Activated CD4-positive, alpha-beta T cell treated with anti-CD3 and anti-CD28 coated beads, Interleukin-2, Interleukin-4, amounts not matched to agents 100 ng/mL and 50 ng/mL, durations not matched to agents 16 hours and 8 hours (primary cell): ENCODE data around the gene NEK9.
"Not testable (repeated sequence)": the region's sequence is repeated elsewhere in the genome, so short reads cannot be mapped to it uniquely, and the experiment has no call there.

Experiments
- DNase-seq: peaks from one replicate; pipeline ENCODE4 v3.0.0-alpha.2; 2020; ENCODE audit warnings: low spot score

NEK9 gene

DNA sequence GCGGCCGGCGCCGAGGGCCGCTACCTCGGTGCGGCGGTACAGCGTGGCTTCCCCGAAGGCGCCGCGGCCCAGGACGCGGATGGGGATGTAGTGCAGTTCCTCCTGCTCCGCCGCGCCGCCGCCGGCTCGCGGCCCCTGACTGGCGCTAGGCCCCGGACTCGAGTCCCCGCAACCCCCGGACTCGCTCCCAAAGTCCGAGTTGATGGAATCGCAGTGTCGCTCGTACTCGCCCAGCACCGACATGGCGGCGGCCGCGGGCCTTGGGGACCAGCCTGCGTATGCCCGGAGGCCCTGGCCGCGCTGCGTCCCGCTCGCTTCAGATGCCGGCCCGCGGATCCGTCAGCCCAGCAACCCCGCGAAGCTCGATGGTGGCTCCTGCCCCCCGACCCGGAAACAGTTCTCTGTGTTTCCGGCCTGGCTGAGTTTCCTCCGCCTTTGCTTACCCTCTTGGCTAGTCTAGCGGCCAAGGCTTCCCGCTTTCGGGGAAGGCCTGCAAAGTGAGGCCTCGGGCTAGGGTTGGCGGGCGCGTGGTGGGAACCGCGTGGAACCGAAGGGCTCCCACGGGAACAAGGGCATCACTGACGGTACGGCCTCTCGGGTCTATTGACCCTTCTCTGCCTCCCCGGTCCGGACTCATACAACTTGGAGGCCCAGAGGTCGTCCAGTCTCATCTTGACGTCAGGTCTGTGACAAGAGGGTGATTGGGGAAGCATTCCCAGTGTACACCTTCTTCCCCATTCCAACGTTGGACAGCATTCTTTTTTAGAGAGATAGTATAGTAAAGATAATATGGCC lies at the start of gene NEK9:
Gene NEK9 (minus strand): TSS at position 370 of the 795 bp plus-strand sequence. CDS start 127 bp downstream, at position 243.
- peak; percentile 93 for DNase-seq

DNA sequence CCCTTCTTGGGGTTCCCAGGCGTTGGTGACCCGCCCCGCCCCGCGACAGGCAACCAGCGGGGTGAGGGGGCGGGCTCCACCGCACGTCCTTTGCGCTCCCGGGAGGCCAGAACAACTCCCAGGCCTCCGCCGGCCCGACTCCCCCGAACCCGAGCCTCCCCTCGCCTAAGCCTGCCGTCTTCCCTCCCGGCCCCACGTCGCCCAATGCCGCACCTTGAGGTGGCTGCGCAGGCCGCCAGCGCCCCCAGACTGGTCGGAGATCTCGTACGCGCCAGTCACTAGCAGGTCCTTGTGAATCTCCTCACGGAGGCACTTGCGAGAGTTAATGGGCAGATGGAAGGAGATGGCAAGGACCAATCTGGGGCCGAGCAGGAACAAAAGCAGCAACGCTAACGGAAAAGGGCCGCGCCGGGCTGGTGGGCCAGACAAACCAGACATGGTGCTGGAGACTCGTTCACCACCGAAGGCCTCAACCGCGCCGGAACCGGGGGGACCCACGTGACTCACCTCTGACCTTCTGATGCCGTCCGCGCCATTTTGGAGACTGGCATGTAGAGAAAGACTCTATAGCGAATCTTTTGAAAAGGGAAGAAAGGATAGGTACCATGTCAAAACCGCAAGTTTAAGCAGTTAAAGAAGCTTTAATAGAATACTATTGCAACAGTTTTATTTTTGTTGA lies 49.4 kb upstream of the NEK9 start, which contains the start of gene TMED10:
Gene TMED10 (minus strand): TSS at position 471 of the 679 bp plus-strand sequence. CDS start 33 bp downstream, at position 438.
- peak; percentile 92 for DNase-seq

DNA sequence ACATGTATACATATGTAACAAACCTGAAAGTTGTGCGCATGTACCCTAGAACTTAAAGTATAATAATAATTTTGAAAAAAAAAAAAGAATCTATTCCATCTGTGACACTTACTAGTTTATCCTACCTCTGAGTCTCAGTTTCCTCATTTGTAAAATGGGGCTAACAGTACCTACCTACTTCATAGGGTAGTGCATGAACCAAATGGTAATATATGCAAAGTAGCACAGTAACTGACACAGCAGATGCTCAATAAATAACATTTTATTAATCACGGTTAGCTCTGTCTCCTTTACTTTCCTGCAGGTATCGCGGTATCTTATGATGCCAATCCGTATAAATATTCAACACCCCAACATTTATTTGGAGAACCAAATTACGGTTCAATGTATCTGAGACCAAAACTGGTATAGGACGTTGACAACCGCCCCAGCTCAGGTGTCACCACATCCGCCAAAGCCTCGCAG lies 48.9 kb upstream of the NEK9 start:
- no peak for DNase-seq

DNA sequence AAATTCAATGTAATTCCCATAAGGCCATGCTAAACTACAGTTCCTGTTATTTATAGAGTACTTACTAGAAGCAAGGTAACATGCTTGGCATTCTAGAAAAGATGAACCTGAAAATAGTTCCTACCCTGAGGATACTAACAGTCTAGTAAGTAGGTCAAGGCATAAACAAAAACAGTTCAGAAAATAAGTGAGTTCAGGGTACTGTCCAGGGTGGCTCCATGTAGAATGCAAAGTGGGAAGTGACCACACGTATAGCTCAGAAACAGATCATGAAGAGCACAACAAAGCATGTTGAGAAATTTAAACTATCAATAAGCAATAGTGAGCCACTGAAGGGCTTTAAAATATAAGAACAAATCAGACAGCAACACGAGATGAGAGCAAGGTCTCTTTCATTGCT lies 47.2 kb upstream of the NEK9 start:
- no peak for DNase-seq

DNA sequence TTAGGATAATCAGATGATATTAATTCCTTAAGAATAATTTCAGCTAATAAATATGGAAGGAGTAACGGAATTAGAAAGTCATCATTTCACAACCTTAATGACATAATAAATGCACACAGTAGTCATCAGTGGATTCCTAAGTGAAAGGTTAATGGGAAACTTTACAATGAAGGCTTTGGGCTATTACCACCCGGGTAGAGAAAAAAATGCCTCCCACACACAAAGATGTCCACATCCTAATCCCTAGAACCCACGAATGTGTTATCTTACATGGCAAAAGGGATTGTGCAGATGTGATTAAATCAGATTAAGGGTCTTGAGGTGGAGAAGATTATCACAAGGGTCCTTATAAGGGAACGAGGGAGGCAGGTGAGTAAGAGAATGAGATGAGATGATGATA lies 43.9 kb upstream of the NEK9 start:
- DNase-seq, result no peak

DNA sequence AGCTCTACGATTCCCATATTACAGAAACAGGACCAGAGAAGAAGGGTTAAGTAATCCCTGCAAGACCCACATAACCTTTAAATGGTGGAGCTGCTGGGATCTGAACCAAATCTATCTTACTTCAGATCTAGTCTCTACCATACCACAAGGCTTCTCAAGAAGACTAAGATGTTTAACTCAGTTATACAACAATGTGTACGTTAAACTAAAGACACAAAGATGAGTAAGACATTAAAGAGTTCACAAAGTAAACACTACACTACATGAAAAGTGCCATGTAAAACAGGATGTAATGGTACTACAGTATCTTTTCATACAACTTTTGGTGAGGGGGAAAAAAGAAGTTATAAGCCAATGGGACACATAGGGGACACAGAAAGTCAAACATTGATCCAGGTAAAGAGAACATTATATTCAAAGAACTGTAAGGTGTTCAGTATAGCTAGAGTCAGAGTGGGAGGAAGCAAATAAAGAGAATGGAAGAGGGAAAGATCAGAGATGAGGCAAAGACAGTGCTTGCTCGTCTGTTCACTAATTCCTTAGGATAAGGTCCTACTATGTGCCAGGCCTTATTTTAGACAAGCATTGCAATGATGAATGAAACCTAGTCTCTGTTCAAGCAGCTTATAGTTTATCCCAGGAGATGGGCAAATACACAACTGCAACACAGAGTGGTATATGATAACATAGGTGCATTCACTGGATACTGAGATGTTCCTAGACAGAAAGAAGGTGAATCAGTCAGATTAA lies 41.9 kb upstream of the NEK9 start:
- no peak for DNase-seq

DNA sequence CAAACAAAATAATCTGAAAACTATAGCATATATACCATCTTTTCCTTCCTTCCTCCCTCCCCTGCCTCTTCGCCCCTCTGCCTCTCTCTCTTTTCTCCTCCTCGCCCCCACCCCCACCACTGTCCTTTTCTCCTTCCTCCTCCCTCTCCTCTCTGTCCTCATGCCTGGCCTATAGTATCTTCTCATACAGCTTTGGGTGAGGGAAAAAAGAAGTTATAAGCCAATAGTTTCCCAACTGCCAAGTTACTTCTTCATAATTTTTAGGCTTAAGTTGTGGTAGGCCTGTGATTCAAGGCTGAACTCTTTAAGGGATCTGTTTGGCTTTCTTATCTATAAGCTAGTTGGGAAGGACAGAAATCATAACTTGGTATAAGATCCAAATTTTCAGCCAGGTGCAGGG lies 40.5 kb upstream of the NEK9 start:
- no peak for DNase-seq

DNA sequence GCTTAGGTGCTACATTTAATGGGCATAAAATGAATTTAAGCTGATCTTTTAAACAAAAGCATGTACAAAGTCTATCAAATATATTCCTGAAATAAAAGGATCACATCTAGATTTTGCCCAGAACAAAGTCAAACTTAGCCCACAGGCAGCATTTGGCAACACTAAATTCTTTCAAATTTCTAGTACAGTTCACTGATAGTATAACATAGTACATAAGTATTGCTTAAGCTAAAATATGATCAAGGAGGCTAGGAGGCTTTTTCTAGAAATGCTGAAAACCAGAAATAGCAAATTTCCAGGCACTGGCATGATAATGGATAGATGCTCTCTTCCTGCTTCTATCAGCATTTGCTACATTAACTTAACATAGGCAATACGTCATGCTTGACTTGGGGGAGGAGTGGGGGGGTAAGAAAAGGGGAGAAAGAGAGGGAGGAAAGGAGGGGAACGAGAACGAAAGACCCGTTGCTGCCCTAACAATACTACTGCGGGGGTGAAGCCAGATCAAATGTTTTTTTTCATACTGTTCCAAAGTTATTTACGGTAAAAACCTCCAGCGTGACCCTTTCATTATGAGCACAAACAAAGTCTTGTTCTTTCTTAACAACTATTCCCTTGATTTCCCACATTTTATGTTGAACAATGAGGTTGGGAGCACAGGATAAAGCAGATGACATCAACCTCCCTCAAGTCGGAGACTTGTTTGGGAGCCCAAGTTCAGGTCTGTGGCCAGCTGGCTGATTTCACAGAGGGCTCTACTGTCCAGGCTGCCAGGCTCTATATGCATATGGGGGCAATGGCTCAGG lies 38.9 kb upstream of the NEK9 start:
- DNase-seq, result no peak

DNA sequence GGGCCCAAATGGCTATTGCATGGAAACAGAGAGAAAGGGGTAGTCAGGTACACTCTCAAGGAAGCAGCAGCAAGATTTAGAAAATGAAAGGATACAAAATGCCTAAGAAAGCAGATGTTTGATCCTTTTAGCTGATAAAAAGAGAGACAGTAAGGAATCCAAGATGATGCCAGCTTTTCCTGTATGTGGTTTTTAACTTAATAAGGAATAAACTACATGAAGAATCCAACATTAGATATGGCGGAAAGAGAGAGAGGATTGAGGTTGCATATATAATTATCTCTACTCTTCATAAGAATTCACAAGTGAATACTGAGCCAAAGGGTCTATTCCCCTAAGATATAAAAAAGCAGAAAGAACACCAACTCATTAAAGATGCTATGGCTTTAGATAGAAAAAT lies 38.0 kb upstream of the NEK9 start:
- DNase-seq, result no peak

DNA sequence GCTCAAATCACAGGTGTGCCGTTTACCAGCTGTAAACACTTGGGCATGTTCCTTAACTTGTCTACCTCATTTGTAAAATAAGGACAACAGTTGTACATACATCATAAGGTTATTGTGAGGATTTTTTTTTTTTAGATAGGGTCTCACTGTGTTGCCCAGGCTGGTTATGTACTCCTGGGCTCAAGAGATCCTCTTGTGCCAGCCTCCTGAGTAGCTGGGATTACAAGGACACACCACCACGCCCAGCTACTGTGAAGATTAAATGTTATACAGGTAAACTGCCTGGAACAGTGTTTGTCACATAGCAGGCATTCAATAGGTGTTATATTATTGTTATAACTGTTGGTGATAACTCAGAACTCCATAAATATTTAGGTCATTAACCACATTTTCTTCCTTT lies 36.8 kb upstream of the NEK9 start:
- DNase-seq, result no peak

DNA sequence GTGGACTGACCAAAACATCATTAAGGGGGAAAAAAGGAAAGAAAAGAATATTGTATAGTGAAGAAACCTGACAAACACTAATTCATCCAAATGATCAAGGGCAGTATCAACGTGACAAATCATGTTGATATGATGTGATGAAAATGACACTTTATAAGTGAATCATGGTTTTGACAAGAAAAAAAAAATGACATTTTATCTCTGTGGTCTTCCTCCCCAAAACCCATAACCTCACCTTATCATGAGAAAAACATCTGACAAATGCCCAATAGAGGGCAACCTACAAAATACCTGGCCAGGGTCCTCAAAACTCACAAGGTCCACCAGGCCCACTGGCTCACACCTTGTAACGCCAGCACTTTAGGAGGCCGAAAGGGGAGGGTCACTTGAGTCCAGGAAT lies 35.8 kb upstream of the NEK9 start:
- no peak for DNase-seq

DNA sequence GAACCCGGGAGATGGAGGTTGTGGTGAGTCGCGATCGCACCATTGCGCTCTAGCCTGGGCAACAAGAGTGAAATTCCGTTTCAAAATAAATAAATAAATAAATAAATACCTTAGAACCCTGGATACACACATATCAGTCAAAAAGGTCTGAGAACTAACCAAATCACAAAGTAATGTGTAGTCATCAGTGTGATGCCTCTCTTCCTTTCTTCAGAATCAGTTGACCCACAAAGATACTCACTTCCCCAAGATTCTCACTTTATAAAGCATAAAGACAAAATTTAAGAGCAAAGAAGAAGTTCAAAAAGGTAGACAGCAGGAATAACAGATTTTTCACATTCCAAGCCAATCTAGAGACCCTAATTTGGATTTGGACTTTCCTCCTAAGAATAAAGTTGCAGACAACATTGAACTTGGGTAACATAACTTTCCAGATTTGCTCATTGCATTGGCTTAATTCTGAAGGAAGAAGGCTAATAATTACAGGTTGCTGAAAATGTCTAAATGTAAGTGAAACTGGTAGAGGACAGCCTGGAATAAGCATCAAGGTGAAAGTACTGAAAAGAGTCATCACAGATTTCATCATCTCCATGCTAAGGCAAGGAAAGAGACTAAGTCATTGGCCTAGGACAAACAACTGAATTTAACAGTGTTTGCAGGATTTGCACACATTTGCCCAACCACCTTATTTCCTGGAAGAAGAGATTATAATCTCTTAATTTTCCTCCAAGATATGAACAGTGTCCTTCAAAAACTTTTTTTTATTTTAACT lies 32.2 kb upstream of the NEK9 start:
- DNase-seq, result peak; percentile 73

DNA sequence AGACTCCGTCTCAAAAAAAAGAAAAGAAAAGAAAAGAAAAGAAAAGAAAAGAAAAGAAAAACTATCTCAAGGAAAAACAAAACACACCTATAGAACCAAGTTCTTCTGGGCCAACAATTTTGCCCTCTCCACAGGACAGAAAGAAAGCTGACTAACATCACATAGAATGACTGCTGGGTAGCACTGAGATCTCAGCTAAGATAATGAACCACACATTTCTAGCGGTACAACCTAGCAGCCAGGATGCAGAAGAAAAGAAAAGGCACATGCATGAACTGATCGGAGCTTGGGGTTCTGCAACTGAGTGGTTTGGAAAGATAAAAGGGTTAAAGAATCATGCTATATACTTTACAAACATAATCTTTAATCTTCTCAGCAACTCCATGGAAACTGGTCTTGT lies 30.1 kb upstream of the NEK9 start:
- DNase-seq, result peak; percentile 79

DNA sequence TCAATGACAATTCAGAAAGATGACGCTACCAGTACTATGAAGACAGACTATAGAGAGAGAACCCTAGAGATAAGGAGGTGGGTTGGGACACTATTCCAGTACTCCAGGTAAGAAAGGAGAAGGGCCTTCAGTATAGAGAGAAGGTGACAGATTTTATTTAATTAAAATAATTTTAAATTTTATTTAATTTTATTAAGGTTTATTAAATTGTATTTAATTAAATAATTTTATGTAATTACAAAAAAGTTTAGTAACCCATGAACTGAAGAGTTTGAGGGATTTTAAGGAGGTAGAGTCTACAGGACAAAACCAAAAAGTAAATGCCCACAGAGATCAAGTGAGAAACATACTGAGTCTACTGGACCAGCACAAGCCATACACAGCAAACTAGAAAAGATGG lies 29.3 kb upstream of the NEK9 start:
- no peak for DNase-seq

DNA sequence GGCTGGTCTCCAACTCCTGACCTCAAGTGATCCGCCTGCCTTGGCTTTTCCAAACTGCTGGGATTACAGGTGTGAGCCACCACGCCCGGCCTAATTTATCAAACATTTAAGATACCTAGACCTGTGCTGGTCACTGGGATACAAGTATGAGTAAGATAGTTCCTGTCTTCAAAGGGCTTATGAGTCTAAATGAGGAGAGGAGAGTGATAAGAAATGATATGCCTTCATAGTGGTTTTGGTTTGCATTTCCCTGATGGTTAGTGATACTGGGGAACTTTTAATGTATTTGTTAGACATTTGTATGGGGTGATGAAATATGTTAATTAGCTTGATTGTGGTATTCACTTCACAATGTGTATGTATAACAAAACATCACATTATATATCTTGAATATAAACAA lies 28.3 kb upstream of the NEK9 start:
- DNase-seq, result peak; percentile 34

DNA sequence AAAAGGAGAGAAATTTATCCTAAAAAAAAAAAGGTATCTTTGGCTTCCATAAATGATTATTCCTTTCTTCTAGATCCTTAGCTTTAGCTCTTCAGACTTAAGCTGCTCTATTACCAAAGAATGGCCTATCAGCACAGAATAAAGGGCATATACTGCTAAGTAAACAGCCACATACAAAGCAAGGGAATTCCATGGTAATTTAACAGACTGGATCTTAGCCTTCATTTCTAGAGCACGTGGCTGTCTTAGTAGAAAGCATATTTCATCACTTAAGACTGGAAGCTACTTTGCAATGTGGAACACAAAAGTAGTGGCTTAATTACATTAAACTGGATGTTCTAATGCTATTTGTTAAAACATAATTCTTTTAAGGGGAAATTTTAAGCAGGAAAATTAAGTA lies 26.4 kb upstream of the NEK9 start:
- DNase-seq, result no peak

DNA sequence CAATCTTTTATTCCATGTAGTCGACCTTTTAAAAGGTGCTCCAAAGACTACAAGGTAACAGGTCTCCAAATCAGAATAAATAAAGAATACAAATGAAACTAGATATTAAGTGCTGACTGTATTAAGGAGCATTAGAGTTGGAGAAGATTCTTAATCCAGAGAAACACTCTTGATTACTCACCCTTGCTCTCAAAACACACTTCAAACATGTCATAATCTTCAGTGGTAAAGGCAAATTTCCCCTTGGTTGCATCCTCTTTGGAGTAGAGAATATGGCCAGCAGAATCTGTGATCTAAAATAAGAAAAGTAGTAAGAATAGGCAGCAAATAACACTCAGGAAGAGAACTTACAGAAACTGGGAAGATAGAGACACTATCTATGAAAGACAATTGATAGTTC lies 25.0 kb upstream of the NEK9 start:
- DNase-seq, result no peak

DNA sequence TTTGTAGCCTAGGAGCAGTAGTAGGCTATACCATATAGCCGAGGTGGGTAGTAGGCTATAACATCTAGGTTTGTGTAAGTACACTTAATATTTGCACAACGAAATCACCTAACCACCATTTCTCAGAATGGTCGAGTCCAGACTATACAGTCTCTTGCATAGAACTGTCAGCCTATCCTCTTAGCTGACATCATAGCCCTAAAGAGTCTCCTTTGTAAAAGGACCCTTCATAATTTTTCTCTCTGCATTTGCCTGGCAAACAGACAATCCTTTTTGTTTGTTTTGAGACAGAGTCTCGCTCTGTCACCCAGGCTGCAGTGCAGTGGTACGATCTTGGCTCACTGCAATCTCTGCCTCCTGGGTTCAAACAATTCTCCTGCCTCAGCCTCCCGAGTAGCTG lies 23.8 kb upstream of the NEK9 start:
- DNase-seq, result not testable (repeated sequence)

DNA sequence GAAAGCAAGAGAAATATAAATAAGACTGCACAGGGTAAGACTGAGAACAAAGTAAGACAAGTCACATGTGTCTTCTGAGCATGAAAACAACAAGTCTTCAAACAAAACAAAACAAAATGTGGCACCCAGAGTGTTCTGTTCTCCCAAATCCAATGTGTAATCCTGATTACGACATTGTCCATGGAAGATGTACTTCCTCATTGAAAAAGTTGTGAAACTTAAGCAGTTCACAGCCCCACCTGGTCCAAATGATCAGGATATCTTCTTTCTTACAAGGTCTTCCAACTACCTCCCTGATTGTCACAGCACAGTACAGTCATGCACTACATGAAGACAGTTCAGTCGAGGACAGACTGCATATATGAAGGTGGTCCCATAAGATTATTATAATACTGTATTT lies 23.3 kb upstream of the NEK9 start:
- no peak for DNase-seq

DNA sequence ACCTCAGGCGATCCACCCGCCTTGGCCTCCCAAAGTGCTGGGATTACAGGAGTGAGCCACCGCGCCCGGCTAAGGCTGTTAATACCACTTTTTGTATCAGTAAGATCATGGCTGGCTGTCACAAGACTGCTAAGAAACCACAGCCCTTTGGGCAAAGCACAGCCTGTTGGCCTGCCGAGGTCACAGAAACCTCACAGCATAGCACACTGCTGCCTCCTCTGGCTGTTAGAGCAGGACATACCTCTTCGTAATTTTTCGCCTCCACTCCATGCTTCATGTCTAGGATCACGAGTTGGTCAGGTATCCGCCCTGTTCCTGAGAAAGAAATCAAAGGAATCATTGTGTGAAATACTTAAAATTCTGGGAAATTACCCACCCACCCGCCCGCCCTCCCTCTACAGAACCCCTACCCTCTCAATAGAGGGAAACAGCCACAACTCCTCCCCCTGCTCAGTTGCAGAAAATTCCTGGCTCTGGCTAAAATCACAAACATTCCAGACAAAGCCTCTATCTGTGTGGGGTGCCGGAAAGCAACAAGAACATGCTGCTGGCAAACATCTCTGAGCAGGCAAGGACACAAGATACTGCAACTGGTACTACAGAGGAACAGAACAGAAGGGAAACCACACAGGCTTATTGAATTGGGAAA lies 20.7 kb upstream of the NEK9 start:
- no peak for DNase-seq

DNA sequence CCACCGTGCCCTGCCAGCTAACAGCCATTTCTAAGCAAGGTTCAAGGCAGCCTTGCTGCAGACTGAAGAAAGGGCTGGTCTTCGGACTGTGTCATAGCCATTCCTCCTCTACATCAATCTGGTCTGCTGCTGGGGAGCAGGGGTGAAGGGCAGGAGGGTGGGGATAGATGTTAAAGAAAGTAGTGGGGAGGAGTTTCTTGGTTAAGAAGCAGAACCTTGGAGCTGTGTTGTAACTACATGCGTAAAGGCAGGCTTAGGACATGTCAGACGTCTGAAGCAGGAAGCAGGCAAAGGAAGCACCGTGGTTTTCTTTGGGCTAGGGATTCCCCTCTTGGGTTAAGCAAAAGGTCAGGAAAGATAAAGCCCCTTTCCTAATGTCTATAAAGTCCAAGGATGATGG lies 18.1 kb upstream of the NEK9 start:
- no peak for DNase-seq
